Ectodermal cell (in vitro differentiated cells): ENCODE data around the gene KLHL1.

ENCODE experiments used
- H3K27ac ChIP-seq: 2 replicates; pipeline ENCODE4 v1.7.0; 2013; ENCODE audit warnings: mild to moderate bottlenecking, low read depth, low read length; ENCODE audit not compliant: insufficient read depth, poor library complexity, severe bottlenecking
- H3K27me3 ChIP-seq: 2 replicates; pipeline ENCODE4 v1.7.0; 2013; ENCODE audit warnings: mild to moderate bottlenecking, low read length; ENCODE audit not compliant: insufficient read depth, control insufficient read depth, poor library complexity, severe bottlenecking
- H3K36me3 ChIP-seq: one replicate; pipeline ENCODE4 v1.7.0; 2013; ENCODE audit warnings: low read length; ENCODE audit not compliant: control insufficient read depth, insufficient read depth
- H3K4me1 ChIP-seq: one replicate; pipeline ENCODE4 v1.7.0; 2013; ENCODE audit warnings: low read length; ENCODE audit not compliant: control insufficient read depth, insufficient read depth
- H3K4me3 ChIP-seq: 2 replicates; pipeline ENCODE4 v1.7.0; 2013; ENCODE audit warnings: low read depth, low read length, control low read depth; ENCODE audit not compliant: insufficient read depth
- H3K9me3 ChIP-seq: 2 replicates; pipeline ENCODE4 v1.7.0; 2013; ENCODE audit warnings: mild to moderate bottlenecking, low read length, moderate library complexity; ENCODE audit not compliant: control insufficient read depth
- WGBS, 2 experiments: methylation state at CpG; one replicate each; pipeline ENCODE4 v1.1.7; 2013; ENCODE audit warnings: missing lambda C conversion rate in 2 of 2; 5-methylcytosine and 5-hydroxymethylcytosine counted together

KLHL1 gene

DNA sequence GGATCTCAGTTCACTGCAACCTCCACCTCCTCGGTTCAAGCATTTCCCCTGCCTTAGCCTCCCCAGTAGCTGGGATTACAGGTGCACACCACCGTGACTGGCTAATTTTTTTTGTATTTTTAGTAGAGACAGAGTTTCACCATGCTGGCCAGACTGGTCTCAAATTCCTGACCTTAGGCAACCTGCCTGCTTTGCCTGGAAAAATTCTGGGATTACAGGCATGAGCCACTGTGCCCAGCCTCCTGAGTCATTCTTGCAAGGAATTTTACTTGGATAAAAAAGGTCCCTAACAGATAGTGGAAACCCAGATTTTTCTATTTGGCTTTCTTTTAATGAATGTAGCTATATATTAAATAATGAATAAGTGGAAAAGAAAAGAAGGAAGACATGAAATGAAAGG, 450.6 kb downstream of the KLHL1 start:
- Histone ChIP-seq H3K4me1 (no peaks in the 10 kb centered on the region), H3K4me3 (no peak overlapping the region), H3K36me3 (no peaks in the 10 kb centered on the region), H3K27ac (no peak overlapping the region), H3K9me3 (no peaks in the 10 kb centered on the region), H3K27me3 (no peaks in the 10 kb centered on the region)
- 94 to 97% methylated on average over 2 of the region's 2 CpGs for WGBS, 2 experiments

DNA sequence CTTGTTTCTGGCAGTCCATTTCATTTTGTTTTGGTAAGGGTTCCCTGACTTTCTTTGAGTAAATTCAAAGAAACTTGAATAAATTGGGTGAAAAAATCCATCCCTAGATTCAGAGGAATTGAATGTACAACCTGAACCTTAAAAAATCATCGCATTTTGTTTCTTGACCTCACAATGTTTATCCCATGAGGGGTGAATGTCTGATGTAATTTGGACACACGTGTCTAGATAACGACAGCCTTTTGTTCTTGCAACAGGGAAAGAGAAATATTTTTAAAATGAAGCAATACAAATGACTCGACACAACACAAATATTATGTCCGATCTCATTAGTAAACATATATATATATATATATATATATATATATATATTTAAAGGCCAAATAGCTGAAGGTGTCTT, 453.9 kb downstream of the KLHL1 start:
- H3K4me3 ChIP-seq, result no peak overlapping the region
- no peaks in the 10 kb centered on the region for H3K9me3 ChIP-seq
- WGBS, 2 experiments, result 100% methylated on average over 3 of the region's 5 CpGs

More for the DNA sequence above, 453.9 kb downstream of the KLHL1 start:
- Histone ChIP-seq H3K27ac (no peak overlapping the region), H3K27me3 (no peaks in the 10 kb centered on the region), H3K36me3 (no peaks in the 10 kb centered on the region), H3K4me1 (no peaks in the 10 kb centered on the region)
